ES-I3 (cell line): ENCODE measurements around the gene SMAD6.

ENCODE experiments used
- H3K36me3 ChIP-seq: 2 replicates; pipeline ENCODE4 v1.6.1; 2013; ENCODE audit warnings: mild to moderate bottlenecking, low read length, control low read depth, moderate library complexity; ENCODE audit not compliant: insufficient read depth
- H3K4me1 ChIP-seq: 2 replicates; pipeline ENCODE4 v1.6.1; 2013; ENCODE audit warnings: mild to moderate bottlenecking, control low read depth, low read length; ENCODE audit not compliant: insufficient read depth
- H3K9ac ChIP-seq: 2 replicates; pipeline ENCODE4 v1.6.1; 2013; ENCODE audit warnings: low read depth, mild to moderate bottlenecking, low read length, moderate library complexity
- H3K9me3 ChIP-seq: 2 replicates; pipeline ENCODE4 v1.6.1; 2013; ENCODE audit warnings: mild to moderate bottlenecking, low read length, moderate library complexity; ENCODE audit not compliant: control insufficient read depth, insufficient read depth

Gene SMAD6

GRCh38 chr15:66805202-66805885 is 103.3 kb downstream of the SMAD6 start:
- H3K9ac ChIP-seq, result no peak overlapping the region
- no peaks in the 10 kb centered on the region for H3K36me3 ChIP-seq
- peaks cover 29% of the 10 kb centered on the region for H3K4me1 ChIP-seq
- H3K9me3 ChIP-seq, result no peaks in the 10 kb centered on the region

DNA sequence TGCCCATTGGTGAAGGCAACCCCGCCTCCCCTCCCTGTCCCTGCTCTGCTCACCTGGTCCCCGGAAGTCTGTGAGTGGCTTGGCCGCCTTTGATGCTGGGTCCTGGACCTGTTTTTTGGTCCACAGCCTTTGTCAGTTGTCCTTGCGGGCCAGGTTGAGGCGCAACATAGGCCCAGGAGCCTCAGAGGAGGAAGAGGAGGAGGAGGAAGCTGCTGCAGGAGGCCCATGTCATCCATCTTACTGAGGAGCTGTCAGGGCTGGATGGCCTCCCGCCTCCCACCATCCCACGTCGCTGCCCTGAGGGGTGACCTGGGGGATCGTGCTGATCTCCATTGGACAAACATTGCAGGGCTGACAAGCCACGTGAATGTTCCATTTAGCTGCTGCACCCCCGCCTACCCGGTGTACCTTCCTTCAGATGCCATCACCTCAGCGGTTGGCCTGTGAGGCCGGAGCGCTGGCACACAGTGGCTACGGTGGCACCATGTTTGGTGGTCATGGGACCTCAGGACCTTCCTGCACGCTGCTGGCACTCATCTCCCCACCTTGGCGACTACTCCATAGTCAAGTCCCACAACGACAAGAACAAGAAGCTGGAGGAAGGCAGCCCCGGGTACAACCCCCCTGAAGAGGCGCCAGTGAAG is 106.3 kb downstream of the SMAD6 start:
- peaks cover 13% of the 10 kb centered on the region for H3K4me1 ChIP-seq
- no peaks in the 10 kb centered on the region for H3K36me3 ChIP-seq
- no peaks in the 10 kb centered on the region for H3K9me3 ChIP-seq
- no peak overlapping the region for H3K9ac ChIP-seq

- no peaks in the 10 kb centered on the region for H3K36me3 ChIP-seq
- H3K9ac ChIP-seq, result no peak overlapping the region
- H3K4me1 ChIP-seq, result no peaks in the 10 kb centered on the region; the same call in 1 of the 2 replicates
- no peaks in the 10 kb centered on the region; the same call in 1 of the 2 replicates for H3K9me3 ChIP-seq
These were observed 107.6 kb downstream of the SMAD6 start for GRCh38 chr15:66809664-66810063.

- H3K9me3 ChIP-seq, result no peaks in the 10 kb centered on the region; the same call in 1 of the 2 replicates
- no peaks in the 10 kb centered on the region for H3K4me1 ChIP-seq
- no peaks in the 10 kb centered on the region for H3K36me3 ChIP-seq
- H3K9ac ChIP-seq, result no peak overlapping the region
These were observed 113.3 kb downstream of the SMAD6 start for GRCh38 chr15:66815318-66815717.

GRCh38 chr15:66816201-66816600 is 114.2 kb downstream of the SMAD6 start:
- Histone ChIP-seq H3K9me3 (no peaks in the 10 kb centered on the region; the same call in 1 of the 2 replicates), H3K36me3 (no peaks in the 10 kb centered on the region), H3K9ac (no peak overlapping the region), H3K4me1 (no peaks in the 10 kb centered on the region)

DNA sequence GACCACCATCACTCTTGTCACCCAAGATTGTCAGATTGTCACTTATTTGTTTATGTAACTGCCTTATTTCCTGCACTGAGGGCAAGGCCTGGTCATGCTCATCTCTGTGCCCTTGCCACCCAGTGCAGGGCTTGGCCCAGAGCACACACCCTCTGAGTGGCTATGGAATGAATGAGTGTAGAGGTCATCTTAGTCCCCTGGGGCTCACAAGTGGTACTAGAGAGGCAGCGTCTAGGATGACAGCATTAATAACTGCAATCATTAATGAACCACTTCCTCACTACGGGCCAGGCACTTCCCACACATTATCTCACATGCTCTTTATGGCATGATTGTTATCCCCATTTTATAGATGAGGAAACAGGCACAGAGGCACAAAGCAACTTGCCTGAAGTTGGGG is 117.0 kb downstream of the SMAD6 start:
- Histone ChIP-seq H3K9ac (no peak overlapping the region), H3K9me3 (no peaks in the 10 kb centered on the region), H3K4me1 (no peaks in the 10 kb centered on the region), H3K36me3 (no peaks in the 10 kb centered on the region)

DNA sequence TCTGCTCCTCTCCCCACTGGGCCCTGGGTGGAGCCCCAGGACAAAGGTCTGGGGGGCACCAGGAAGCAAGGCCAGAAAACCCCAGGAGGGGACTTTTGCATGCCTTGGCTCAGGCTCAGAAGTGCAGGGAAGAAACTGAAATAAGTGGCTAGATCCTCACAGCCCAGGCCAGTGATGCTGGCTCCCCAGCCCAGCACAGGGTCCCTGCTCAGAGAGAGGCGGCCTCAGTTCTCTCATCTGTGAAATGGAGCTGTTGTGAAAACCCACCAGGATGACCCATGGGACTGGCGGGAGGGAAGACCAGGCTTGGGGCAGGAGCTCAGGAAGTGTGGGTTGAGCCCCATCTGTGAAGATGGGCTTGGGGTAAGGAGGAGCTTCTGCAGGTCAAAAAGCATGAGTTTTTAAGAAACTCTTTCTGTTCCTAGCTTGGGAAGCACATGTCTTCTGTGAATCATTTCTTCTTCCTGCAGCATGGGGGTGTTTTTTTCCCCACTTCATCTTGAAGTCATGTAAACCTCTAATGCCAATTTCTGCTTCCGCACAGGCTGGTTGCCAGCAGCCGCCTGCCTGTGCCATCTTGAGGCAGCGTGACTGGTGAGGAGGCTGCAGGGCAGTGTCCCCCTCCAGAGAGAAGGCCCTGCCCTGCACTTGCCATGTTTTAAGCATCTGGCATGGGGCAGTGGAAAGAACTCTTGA is 118.6 kb downstream of the SMAD6 start:
- Histone ChIP-seq H3K9ac (no peak overlapping the region), H3K9me3 (no peaks in the 10 kb centered on the region), H3K4me1 (no peaks in the 10 kb centered on the region), H3K36me3 (no peaks in the 10 kb centered on the region)

DNA sequence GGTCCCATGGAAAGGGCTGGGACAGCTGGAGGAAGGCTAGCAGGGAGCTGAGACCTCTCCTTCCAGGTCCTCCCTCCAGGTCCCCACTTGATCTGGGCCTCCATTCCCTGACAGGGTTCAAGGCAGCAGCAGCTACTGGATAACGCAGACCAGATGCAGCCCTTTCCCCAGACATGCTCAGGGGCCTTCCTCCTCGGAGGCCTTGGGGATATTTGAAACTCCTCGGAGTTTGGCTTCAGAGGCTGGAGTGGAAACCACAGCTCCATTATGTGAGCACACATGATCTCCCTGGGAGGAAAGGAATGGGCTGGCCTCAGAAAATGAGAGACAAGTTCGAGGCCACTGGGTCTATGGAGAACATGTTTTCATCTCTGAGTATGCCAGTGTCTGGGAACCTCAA is 119.3 kb downstream of the SMAD6 start:
- H3K9me3 ChIP-seq, result no peaks in the 10 kb centered on the region
- 0 out of 2 replicates have a peak, but pooled peaks cover under 1% of the 10 kb centered on the region for H3K4me1 ChIP-seq
- no peaks in the 10 kb centered on the region for H3K36me3 ChIP-seq
- H3K9ac ChIP-seq, result no peak overlapping the region

GRCh38 chr15:66822114-66822513 is 120.1 kb downstream of the SMAD6 start:
- Histone ChIP-seq H3K9ac (no peak overlapping the region), H3K36me3 (no peaks in the 10 kb centered on the region), H3K9me3 (no peaks in the 10 kb centered on the region), H3K4me1 (peaks cover 8% of the 10 kb centered on the region)

DNA sequence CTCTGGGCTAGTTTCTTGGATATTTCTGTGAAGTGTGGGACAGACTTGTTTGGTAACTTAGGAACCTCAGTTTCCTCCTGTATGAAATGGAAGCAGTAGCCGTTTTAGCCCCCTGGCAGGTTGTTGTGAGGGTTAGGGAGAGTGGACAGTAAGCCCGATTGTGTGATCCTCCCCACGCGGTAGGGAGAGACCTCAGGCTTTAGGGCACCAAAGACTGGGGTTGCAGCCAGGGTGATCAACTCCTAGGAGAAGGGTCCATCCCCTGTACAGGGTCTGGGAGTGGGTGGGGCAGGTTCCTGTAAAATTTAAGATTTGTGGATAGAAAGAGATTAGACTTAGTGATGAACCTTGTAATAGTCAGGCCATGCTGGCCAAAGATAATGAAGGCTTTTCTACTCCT is 120.5 kb downstream of the SMAD6 start:
- H3K4me1 ChIP-seq, result peaks cover 12% of the 10 kb centered on the region
- no peaks in the 10 kb centered on the region for H3K36me3 ChIP-seq
- no peaks in the 10 kb centered on the region for H3K9me3 ChIP-seq
- no peak overlapping the region for H3K9ac ChIP-seq

- H3K36me3 ChIP-seq, result no peaks in the 10 kb centered on the region
- H3K9ac ChIP-seq, result no peak overlapping the region
- peaks cover 19% of the 10 kb centered on the region for H3K4me1 ChIP-seq
- no peaks in the 10 kb centered on the region for H3K9me3 ChIP-seq
These were observed 121.6 kb downstream of the SMAD6 start for GRCh38 chr15:66823601-66824000.

DNA sequence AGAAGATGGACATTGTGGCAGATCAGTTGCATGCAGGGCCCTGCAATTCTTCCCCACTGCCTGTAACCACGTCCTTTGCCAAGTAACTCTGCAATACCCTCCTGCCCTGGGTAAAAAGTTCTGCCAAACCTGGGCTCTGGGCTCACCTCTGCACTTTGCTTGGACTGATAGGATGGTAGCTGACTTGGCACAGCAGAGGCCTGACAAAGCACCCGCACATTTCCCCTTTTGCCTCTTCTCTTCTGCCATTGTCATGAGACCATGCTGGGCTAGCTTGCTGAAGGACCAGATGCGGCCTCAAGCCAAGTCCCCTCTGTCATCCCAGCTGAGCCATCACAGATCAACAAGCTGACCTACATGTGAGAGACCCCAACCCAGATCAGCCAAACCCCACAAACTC is 122.4 kb downstream of the SMAD6 start:
- Histone ChIP-seq H3K36me3 (no peaks in the 10 kb centered on the region), H3K4me1 (peaks cover 19% of the 10 kb centered on the region), H3K9me3 (no peaks in the 10 kb centered on the region), H3K9ac (no peak overlapping the region)

GRCh38 chr15:66825139-66825538 is 123.1 kb downstream of the SMAD6 start:
- Histone ChIP-seq H3K4me1 (peaks cover 19% of the 10 kb centered on the region), H3K36me3 (no peaks in the 10 kb centered on the region), H3K9me3 (no peaks in the 10 kb centered on the region), H3K9ac (no peak overlapping the region)

DNA sequence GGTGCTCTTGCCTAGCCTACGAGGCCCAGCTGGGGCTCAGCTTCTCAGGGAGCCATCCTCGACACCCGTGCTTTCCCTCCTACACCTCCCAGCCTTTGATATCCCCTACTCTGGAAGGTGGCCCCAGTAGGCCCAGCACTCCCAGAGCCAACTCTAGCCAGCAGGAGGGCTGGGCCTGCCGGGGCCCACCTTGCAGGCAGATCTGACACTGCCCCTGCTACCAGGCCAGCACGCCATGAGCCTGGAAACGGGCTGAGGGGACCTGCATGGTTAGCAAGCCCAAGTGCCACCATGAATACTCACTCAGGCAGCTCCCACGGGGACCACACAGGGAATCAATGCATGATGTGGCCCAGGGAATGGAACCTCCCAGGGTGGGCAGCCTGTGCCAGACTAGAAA is 123.7 kb downstream of the SMAD6 start:
- Histone ChIP-seq H3K36me3 (no peaks in the 10 kb centered on the region), H3K4me1 (peaks cover 23% of the 10 kb centered on the region), H3K9me3 (no peaks in the 10 kb centered on the region), H3K9ac (no peak overlapping the region)

DNA sequence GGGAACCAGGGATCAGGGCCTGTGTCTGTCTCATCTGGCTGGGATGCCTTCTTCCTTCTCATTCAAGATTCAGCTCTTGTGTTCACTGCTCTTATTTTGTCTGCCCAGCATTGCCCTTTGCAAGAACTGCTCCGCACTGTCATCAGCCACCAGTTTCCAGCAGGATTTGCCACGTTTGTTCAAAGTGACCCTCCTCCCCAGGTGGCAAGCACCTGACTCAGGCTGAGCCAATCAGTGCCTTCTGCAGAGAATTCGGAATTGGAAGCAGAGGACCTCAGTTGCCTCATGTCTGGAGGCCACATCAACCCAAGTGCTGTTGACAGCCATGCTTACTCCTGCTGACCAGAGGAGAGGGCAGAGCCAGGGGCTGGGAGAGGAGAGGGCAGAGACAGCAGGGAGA is 124.5 kb downstream of the SMAD6 start:
- H3K9ac ChIP-seq, result no peak overlapping the region
- peaks cover 29% of the 10 kb centered on the region for H3K4me1 ChIP-seq
- no peaks in the 10 kb centered on the region for H3K9me3 ChIP-seq
- H3K36me3 ChIP-seq, result no peaks in the 10 kb centered on the region
